DOHH2 (cell line): ENCODE data around the gene USP35.

Experiments
- H3F3A ChIP-seq: fragments of 200-600 bp; sonication (generic), shearing (Covaris generic); 2 replicates; pipeline ENCODE4 v1.6.0; 2016; ENCODE audit warnings: antibody characterized with exemption, mild to moderate bottlenecking; ENCODE audit not compliant: control insufficient read depth, insufficient read depth
- H3K27ac ChIP-seq: fragments of 200-600 bp; sonication (generic); 2 replicates; pipeline ENCODE4 v1.5.1; 2014; ENCODE audit warnings: low read depth, mild to moderate bottlenecking, low read length, moderate library complexity
- H3K27me3 ChIP-seq: fragments of 200-600 bp; sonication (generic); 2 replicates; pipeline ENCODE4 v1.6.1; 2014; ENCODE audit warnings: mild to moderate bottlenecking, low read length, mixed read lengths; ENCODE audit not compliant: control insufficient read depth
- H3K36me3 ChIP-seq: fragments of 200-600 bp; sonication (generic); 2 replicates; pipeline ENCODE4 v1.6.1; 2014; ENCODE audit warnings: mild to moderate bottlenecking, low read length, moderate library complexity, mixed read lengths; ENCODE audit not compliant: control insufficient read depth
- H3K4me1 ChIP-seq: fragments of 200-600 bp; sonication (generic); 2 replicates; pipeline ENCODE4 v1.6.1; 2014; ENCODE audit warnings: mild to moderate bottlenecking, low read length, mixed read lengths; ENCODE audit not compliant: control insufficient read depth
- H3K4me2 ChIP-seq: fragments of 200-600 bp; sonication (generic); 2 replicates; pipeline ENCODE4 v1.6.0; 2014; ENCODE audit warnings: mild to moderate bottlenecking, low read length, moderate library complexity
- H3K4me3 ChIP-seq: fragments of 200-600 bp; sonication (generic); 2 replicates; pipeline ENCODE4 v1.5.1; 2014; ENCODE audit warnings: mild to moderate bottlenecking, low read length, mixed read lengths
- H3K79me2 ChIP-seq: fragments of 200-600 bp; sonication (generic); 2 replicates; pipeline ENCODE4 v1.6.1; 2014; ENCODE audit warnings: mild to moderate bottlenecking, low read length, mixed read lengths; ENCODE audit not compliant: control insufficient read depth
- H3K9me2 ChIP-seq: fragments of 200-600 bp; sonication (generic); replicated peaks from 2 replicates; pipeline ENCODE4 v1.6.1; 2014; ENCODE audit warnings: mild to moderate bottlenecking, low read length, mixed read lengths; ENCODE audit not compliant: control insufficient read depth
- H3K9me3 ChIP-seq: fragments of 200-600 bp; sonication (generic); 2 replicates; pipeline ENCODE4 v1.6.1; 2014; ENCODE audit warnings: antibody characterized with exemption, low read length, mixed read lengths; ENCODE audit not compliant: control insufficient read depth, insufficient read depth
- H4K20me1 ChIP-seq: fragments of 200-600 bp; sonication (generic); 2 replicates; pipeline ENCODE4 v1.6.0; 2014; ENCODE audit warnings: low read depth, mild to moderate bottlenecking, antibody characterized with exemption, low read length, moderate library complexity; ENCODE audit not compliant: control insufficient read depth, insufficient read depth
- CTCF ChIP-seq: fragments of 200-600 bp; sonication (generic); IDR thresholded peaks from one replicate; pipeline ENCODE4 v1.5.1; 2014; ENCODE audit warnings: antibody characterized with exemption, mild to moderate bottlenecking, low read depth, low read length; ENCODE audit not compliant: poor library complexity, severe bottlenecking
- EZH2phosphoT487 ChIP-seq: fragments of 200-600 bp; sonication (generic); IDR thresholded peaks from 2 replicates; pipeline ENCODE4 v1.6.1; 2017; ENCODE audit warnings: borderline replicate concordance, mild to moderate bottlenecking, antibody characterized with exemption, low read length, moderate library complexity, mixed read lengths

USP35 gene

DNA sequence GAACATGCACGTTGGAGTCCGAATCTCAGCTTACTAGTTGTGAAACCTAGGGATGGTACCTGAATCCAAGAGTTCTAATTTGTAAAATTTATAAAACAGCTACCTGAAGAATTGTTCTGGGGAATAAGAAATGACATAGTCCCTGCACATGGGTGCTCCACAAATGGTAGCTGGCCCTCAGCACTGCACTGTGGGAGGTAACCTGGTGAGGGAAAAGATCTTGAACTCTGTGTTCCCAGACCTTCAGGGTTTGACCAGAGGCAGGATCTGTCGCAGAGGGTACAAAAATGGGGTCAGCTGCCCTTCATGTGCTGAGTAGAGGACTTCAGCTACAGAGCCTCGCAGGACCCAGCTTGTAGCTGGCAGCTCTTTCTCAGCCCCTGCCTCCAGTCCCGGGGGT is 73.5 kb downstream of the USP35 start:
- H3K36me3 ChIP-seq: no peaks in the 10 kb centered on the region
- no peak overlapping the region for H3K4me2 ChIP-seq
- no peak overlapping the region for H3K4me3 ChIP-seq
- no peaks in the 10 kb centered on the region for H4K20me1 ChIP-seq
- no peaks in the 10 kb centered on the region for H3K27me3 ChIP-seq
- no peak for TF ChIP-seq EZH2phosphoT487
- no peaks in the 10 kb centered on the region for H3F3A ChIP-seq
- no peaks in the 10 kb centered on the region for H3K9me3 ChIP-seq
- H3K27ac ChIP-seq: no peak overlapping the region
- H3K79me2 ChIP-seq: no peaks in the 10 kb centered on the region
- H3K9me2 ChIP-seq: no peaks in the 10 kb centered on the region
- H3K4me1 ChIP-seq: no peaks in the 10 kb centered on the region

- H3K9me2 ChIP-seq: no peaks in the 10 kb centered on the region
- H3K36me3 ChIP-seq: no peaks in the 10 kb centered on the region
- no peaks in the 10 kb centered on the region for H3K79me2 ChIP-seq
- no peak for TF ChIP-seq EZH2phosphoT487
- TF ChIP-seq CTCF: no peak
- no peaks in the 10 kb centered on the region for H3K4me1 ChIP-seq
- H3K4me3 ChIP-seq: no peak overlapping the region
- no peaks in the 10 kb centered on the region for H4K20me1 ChIP-seq
- H3K4me2 ChIP-seq: no peak overlapping the region
- no peaks in the 10 kb centered on the region for H3F3A ChIP-seq
- H3K27ac ChIP-seq: no peak overlapping the region
- no peaks in the 10 kb centered on the region for H3K9me3 ChIP-seq
- no peaks in the 10 kb centered on the region for H3K27me3 ChIP-seq
These were observed 74.0 kb downstream of the USP35 start for GRCh38 chr11:78262691-78263090.
